Measurements from ENCODE around the gene MCC.

MCC gene

DNA sequence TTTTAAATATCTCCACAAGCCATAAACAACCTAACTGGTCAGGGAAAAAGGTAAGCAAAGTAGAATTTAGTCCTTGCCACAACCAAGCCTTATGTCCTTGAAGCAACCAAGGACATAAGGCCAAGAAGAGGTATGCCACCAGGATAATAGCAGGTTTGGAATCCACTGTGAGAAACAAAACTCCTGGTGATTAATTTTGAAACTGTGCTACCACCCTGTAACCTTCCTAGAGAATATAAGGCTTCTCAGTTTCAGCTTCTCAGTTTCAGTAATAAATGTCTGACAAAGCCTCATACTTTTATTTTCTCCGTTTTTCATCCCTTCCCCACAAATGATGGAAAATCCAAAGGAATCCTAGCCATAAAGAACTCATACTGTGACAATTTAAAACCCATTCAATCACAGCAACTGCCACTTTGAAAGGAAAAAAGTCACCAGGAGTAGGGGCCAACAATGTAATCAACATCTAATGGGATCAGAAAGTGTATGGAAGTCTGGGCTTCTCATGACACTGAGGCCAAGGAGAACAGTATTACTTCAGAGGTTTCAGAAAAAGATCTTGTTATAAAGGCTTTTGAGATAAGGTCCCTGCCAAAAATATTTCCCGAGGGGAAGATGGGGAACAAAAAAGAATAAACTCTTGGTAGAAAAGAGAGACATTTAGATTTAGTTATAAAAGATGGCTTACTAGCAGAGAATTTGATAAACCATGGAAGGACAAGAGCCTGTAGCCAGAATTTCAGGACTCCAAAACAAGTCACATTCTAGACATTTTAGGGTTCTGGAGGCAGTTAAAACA lies 242.6 kb downstream of the MCC start:
- no peak for DNase-seq (ENCODE audit: low read depth)

DNA sequence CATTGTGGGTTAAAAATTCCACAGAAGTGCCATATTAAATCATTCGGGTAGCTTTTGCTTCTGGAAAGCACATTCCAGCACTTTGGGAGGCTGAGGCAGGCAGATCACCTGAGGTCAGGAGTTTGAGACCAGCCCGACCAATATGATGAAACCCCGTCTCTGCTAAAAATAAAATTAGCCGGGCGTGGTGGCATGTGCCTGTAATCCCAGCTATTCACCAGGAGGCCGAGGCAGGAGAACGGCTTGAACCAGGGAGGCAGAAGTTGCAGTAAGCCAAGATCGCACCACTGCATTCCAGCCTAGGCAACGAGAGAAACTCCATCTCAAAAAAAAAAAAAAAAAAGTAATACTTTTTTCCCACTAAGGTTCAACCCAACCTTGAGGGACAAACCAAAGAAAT lies 243.3 kb downstream of the MCC start:
- DNase-seq (ENCODE audit: low read depth): no peak

DNA sequence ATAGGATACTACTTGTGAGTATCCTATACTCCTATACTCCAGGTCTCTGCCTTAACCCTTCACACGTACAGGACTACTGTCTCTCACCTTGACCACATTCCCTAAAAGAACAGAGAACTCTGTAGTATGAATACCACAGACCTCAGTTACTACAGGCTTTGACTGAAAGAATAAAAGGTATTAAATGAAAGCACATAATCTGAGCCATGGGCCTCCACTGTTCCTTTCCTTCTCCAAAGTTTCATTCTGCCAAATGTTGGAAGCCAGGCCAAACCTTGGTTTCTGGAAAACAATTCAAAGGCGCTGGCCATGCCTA lies 244.9 kb downstream of the MCC start:
- DNase-seq (ENCODE audit: low read depth): no peak

DNA sequence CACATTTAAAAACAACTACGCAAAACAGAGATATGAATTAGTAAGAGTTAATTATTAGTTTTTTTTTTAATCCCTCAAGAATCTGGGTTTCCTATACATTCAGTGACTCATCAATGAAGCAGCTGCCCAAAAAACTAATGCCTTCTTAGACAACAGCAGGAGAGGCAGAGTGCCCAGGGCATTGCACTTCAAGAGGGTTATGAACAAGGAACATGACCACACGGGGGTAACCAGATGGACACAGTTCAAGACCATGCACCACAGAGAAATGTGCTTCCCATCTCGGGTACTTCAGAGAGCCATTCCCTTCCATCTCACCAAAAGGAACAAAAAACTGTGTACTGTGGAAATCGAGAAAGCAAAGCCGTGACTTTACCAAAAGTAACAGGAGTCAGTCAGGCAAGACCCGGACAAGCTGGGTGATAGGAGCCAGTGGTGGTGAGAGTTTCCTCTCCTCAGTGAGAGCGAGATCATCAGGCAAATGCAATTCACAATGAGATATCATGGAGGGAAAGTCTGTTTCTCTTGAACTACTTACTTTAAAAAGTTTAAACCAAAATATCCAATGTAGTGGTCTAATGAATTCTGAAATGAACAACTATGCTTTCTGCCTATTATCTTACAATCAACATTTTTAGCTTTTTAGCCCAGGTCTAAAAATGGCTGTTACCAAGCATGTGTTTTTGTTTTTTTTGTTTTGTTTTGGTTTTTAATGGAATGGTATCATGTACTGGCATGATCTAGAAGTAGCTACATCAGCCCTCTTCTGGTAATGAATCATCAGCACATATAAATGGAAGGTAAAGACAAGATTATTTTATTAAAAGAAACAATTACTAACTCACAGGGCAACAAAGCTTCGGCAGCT lies 245.5 kb downstream of the MCC start:
- DNase-seq (ENCODE audit: low read depth): no peak

DNA sequence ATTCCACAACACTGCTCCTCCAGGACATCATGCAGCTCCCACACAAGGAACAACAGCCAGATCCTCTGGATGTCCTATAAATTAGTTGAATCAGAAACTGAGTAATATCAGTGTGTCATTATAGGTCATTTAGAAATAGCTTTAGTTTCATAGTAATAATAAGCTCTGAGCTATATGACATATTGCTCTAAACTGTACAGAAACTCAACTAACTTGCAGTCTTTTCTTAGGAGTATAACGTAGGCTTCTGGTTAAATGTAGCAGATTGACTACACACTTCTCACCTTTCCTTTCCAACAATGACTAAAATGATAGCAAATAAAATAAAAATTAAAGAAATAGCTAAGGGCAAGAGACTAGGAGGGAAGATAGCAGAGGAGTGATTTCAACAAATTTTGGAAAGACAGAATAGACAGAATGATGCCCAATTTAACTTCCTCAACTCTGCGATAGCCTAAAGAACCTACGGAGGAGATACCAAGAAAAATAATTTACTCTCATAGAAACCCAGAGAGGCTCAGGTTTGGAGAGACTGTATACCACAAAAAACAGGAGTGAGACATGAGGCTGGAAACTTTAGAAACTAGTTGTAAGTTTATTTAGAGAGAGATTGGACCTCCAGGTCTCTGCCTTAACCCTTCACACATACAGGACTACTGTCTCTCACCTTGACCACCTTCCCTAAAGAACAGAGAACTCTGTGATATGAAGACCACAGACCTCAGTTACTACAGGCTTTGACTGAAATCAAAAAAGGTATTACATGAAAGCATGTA lies 247.1 kb downstream of the MCC start:
- no peak for DNase-seq (ENCODE audit: low read depth)

DNA sequence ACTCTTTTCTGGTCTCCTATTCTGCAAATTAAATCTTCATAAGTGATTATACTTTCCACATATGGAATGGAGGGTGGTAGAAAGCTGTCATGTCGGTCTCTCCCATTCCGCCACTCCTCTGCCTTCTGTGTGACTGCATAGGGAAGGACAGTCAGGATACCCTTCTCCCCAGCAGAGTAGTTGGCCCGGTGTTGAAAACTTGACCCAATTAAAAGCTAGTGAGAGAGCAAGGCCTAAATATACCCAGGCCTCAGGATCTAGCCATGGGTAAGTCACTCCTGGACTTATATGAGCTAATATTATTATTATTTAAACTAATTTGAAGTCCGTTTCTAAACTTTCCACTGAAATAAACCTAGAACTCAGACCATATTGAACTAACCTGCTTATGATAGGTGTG lies 248.2 kb downstream of the MCC start:
- DNase-seq (ENCODE audit: low read depth): no peak

DNA sequence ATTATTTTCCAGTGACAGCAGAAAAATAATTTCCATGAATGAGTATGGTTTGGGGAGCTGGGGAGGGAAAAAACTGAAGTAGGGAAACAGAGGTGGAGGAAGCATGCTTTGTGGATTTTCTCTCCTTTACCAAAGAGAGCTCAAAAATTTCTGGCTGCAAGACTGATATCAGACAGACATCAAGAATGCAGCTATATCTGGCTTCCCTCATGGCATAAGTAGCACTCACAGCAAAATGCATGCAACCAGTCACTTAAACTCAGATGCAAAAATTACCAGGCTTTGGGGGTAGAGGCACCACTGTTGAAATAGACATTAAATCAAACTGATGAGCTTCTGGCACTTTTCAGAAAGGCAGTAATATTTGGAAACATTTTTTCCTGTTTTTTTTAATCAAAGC lies 250.4 kb downstream of the MCC start:
- DNase-seq (ENCODE audit: low read depth): no peak

DNA sequence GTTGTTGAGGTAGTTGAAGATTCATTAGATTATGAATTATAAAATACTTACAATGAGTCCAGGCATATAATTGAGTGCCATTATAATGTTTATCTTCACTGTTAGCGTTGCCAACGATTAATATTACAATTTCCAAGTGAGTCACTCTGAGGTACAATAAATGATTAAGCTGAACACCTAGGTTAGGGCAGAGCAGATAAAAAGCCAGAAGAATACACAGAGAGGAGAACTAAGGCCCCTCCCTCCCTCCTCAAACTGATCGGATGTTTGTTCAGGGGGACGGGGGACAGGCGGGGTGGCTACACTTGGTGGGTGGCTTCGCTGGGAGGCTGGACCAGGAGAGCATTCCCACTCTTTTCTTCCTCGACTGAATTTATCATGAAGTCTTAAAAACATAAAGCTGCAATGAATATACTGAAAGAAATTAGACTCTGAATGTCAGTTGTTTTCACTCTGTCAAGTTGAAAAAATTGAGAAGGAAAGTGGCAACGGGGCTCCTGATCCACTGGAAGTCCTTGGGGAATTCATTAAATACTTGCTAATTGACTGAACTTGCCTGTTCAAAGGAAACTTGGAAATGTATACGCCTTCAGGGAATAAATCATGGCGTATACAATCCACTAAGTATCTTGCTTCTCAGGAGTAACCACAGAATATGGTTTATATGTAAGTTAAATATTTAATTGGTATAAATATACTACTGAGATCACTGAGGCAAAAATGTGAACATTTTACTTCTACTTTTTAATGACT lies 251.5 kb downstream of the MCC start:
- no peak for DNase-seq (ENCODE audit: low read depth)

DNA sequence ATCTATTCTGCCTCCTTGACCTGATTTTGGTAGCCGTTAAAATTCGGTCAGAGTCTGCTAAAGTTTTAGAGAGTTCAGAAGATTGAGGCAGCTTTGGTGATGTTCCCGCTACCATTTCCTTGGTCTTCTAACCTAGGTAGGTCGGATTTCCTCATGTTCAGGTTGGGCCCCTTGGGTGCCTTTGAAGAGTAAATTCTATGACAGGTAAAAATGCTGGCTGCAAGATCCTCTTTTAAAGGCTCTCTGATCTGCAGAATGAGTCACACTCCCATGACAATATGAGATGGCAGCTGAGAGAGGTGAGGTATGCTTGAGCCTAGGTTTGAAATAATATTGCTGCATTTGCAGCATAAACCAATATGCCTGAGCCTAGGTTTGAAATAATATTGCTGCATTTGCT lies 252.4 kb downstream of the MCC start:
- DNase-seq (ENCODE audit: low read depth): no peak

DNA sequence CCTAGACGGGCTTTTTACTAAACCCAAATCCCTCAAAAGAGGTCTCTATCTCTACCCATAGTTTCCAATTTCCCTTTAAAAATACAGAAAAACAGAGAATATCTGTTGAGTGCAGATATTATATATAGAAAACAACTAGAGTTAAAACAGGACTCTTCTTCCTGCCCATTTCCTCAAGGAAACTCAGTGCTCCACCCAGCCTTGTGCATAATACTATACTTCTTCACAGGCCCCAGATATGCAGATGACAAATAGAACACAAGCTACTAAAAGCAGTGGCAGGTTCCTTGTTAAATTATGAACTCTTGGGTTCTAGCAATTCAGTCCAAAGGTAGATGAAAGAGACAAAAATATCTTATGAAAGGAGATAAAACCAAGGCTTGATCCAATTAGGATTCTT lies 253.7 kb downstream of the MCC start:
- DNase-seq (ENCODE audit: low read depth): no peak

DNA sequence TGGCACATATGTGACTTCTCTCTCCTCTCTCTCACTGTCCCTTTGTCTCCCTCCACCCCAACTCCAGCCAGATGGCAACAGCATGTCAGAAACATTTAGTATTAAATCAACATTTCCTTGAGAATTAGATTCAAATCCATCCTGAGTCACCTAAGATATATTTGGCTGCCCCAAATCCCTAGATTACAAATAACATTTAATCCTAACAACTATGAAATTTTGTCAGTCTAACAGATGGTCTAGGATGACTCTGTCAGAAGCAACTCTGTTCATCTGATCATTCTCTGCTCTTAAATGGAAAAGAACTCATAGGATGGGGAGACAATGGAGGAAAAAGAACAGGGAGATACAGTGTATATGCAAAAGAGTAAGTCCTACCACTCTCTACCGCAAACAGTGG lies 254.6 kb downstream of the MCC start:
- no peak for DNase-seq (ENCODE audit: low read depth)

DNA sequence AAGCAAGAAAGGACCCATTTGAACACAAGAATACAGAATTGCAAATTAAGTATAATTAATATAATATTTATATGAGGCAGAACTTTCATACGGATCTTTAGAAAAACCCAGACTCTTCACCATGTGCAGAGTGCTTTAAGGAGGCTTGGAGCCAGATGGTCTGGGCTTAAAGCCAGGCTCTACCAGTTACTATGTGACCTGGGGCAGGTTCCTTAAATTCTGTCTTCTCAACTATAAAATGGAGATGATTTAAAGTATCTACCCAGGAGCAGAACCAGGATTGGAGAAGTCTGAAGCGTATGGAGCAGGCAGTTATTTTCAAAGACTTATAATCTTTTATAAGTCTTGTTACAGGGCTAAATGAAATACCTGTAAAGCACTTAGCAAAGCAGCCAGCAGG lies 255.6 kb downstream of the MCC start:
- DNase-seq (ENCODE audit: low read depth): no peak

DNA sequence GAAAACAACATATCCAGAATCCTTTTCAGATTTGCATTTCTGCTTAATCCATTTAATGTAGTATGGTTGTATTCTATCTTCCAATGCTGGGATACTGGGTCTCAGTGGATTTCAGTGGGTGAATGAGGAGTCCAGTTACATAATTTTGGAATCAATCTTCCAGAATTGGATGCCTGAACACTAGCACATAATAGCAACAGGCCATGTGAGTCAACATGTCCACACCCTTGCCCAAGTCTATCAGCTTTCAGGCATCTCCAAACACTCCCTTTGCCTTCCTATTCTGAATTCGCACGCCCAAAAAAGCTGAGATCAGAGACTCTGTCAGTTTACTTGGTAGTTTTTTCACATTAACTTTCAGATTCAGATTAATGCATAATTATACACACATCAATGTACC lies 256.0 kb downstream of the MCC start:
- DNase-seq (ENCODE audit: low read depth): no peak

DNA sequence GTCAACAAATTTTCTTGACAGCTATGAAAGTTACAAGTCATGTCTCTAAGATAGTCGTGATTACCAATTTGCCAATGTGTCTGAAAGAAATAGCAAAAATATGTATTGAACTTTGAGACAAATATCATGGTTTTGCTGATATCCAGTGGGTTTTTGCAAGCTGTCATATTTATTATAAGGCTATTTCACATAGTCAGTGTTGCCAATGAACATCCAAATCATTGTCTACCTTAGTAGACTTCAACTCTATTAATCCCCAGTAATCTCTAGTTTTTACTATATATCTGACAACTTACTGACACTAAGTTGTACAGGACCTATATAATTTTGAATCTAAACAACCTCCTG lies 256.6 kb downstream of the MCC start:
- DNase-seq (ENCODE audit: low read depth): no peak

DNA sequence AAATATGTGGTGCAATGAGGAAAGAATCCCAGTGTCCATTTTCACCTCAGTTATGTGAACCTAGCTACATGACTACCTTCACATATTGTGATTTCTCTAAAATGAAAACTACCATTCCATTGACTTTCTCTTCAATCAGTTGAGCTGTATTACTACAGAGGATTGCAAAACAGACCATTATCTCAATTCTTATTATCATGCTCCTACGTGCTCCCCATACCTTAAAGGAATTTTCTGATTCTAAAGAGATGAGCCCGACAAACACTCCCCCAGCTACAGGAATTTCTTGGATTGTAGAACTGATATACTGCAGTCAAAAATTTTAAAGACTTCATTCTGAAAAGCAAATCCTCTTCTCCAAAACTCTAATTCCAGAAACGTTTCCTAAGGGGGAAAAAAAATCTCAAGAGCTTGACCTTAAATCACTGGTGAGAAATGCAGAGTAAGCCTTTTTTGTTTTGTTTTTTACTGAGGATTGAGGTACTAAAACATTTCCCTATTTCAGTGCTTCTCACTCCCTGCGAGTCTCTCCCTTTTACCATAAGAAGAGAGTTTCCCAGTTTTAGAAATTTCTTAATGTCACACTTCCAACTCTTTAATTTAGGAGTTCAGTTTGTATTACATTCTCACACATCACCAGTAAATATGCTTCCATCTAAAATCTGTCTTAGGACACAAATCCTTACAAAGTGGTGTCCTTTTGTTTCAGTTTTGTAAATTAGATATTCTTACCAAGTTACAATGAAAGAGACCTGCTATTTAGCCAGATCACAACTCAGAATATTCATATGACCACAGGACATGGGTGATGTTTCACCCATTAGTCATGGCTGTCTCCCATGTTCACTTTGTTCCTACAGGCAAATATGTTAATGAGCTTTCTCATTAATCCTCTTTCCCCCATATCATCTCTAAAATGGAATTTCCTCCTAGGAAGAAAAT lies 257.3 kb downstream of the MCC start:
- no peak for DNase-seq (ENCODE audit: low read depth)

DNA sequence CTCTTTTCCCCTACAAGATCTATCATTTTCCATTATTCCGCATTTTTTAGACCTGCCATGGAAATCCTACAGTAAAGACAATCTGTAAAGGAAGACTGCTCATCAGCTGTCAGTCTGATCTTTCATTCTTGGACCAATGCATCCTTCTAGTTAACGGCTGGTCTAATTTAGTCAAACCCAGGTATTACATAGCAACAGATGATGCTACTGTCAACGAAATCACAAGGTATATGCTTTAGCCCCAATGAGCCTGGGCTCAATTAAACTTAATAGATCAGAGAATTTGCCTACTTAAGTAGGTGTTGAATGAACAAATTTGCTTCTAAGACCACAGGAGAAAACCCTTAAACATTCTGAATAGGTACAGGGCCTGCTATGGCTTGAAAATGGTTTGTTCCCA lies 260.5 kb downstream of the MCC start:
- DNase-seq (ENCODE audit: low read depth): no peak

DNA sequence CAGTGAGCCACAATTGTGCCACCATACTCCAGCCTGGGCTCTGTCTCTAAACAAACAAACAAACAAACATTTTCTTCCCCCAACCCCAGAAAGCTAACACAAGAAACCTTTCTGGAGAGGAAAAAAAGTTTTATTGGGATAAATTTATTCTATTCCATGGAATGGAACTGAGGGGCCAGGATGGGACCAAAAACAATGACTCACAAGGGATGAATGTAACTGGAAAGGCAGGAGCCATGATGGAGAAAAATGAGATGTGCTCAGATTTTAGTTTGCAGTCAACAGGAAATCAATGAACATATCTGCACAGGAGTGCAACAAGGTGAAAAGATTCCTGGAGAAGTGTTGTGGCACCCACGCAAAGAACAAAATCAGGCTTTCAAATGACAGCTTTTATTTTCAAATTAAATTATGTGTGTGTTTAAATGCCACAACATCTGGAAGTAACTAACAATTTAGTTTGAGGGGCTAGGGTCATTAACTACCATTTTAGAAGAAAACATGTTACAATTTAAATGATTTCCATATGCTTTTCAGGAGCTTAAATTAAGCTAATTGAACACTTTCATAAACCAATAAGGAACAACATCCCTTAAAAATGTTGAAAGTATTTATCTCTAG lies 262.0 kb downstream of the MCC start:
- DNase-seq (ENCODE audit: low read depth): no peak

DNA sequence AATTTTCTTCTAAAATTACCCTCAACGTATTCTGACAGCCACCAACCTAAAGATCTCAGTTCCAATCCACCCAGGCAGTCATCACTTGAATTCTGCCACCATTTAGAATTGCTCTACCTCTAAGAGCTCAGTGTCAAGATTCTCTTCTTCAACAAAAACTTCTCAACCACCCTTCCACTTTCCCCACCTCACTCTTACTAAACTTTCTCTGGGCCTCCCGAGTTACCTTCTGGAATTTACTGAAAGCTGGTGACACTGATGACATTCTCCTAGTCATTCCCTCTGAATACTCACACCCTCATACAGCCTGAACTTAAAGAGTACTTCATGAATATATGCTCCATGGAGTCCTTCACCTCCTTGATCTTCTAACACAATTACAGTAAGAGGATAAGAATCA lies 263.0 kb downstream of the MCC start:
- DNase-seq (ENCODE audit: low read depth): no peak

DNA sequence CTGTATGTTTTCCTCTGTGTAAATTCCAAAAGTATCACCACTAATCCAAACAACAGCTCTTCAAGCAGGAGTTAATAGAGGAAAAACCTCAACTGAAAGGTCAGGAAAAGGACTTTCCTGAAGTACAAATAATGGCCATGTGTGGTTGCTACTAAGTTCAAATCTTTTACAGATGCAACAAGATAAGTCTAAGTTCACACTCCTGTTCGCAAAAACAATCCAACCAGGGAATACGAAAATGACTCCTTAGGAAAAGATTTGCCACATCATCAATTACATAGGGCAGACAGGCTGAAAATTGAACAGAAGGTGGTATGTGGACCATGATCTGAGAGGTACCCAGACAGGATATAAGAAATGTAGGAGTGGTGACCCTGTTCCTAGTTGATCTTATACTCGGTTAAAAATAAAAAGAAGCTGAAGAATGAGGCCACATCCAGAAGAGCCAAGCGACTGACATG lies 263.6 kb downstream of the MCC start:
- DNase-seq (ENCODE audit: low read depth): no peak

DNA sequence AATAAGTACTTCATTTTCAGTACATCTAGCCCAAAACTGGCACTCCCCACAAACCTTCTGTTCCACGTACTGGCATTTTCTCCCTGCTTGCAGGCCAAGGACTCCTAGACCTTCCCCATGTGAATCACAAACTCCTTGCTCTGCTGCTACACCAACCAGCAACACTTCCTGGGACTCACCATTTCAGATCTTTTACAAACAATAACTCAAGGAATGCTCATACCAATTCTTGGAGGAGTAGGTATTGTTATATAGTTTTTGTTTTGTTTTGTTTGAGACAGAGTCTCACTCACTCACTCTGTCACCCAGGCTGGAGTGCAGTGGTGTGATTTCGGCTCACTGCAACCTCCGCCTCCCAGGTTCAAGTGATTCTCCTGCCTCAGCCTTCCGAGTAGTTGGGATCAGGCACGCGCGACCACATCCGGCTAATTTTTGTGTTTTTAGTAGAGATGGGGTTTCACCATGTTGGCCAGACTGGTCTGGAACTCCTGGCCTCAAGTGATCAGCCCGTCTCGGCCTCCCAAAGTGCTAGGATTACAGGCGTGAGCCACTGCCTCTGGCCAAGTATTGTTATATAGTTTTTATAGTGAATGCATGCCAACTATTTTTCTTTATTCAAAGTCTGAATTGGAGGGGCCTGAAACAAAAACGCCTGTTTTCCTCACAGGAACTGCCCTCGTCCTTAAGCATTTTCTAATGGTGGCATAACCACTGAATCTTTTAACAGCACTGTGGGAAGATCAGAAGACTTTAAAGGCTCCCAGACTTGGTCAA lies 264.2 kb downstream of the MCC start:
- DNase-seq (ENCODE audit: low read depth): no peak

All from GM04503 (cell line).